HG02970 (cell line): Measurements from ENCODE around the gene HSD17B7.
"Not testable (repeated sequence)": the region's sequence is repeated elsewhere in the genome, so short reads cannot be mapped to it uniquely, and the experiment has no call there.

Source experiments
- ATAC-seq: cut with Tn5 transposase; IDR thresholded peaks from one replicate; pipeline ENCODE4 v1.9.1; 2021; ENCODE audit warnings: mild to moderate bottlenecking, moderate library complexity, moderate number of reproducible peaks; ENCODE audit not compliant: unreplicated experiment, low FRiP score

Gene HSD17B7

DNA sequence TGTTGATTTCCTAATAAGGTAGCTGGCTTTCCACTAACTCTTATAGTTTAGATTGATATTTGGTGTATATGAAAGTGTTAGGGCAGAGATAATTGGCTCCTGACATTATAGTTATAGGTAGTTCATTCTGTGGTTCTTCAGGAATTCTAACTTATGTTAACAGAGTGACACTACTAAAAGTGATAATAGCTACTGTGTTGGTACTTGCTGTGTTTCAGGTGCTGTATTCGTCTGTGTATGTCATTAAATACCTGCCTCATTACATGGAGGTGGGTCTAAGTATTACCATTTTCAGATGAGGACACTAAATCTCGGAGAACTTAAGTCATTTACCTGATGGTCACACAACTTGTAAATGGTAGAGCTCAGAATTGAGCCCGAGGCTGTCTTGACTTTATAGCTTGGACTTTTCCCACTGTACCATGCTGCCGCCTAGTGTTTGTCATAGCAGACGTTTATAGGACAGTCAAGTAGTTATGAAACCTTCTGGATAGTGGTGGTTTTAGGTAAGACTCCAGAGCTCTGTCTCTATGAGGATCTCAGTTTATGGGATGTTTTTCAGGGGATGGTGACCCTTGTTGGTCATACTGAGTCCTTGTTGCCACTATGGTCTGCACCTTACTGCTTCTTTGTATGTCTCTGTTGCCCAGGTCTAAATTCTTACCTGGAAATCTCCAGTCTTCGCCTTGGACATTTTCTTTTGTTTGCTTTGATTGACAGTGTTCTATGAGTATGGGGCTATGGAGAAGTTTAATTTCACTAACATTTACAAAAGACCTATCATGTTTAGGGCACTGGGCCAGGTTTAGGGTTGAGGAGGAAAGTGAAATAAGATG lies 9.7 kb downstream of the HSD17B7 start:
- not testable (repeated sequence) for ATAC-seq

DNA sequence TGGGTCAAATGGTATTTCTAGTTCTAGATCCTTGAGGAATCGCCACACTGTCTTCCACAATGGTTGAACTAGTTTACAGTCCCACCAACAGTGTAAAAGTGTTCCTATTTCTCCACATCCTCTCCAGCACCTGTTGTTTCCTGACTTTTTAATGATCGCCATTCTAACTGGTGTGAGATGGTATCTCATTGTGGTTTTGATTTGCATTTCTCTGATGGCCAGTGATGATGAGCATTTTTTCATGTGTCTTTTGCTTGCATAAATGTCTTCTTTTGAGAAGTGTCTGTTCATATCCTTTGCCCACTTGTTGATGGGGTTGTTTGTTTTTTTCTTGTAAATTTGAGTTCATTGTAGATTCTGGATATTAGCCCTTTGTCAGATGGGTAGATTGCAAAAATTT lies 17.0 kb downstream of the HSD17B7 start:
- ATAC-seq: not testable (repeated sequence)

DNA sequence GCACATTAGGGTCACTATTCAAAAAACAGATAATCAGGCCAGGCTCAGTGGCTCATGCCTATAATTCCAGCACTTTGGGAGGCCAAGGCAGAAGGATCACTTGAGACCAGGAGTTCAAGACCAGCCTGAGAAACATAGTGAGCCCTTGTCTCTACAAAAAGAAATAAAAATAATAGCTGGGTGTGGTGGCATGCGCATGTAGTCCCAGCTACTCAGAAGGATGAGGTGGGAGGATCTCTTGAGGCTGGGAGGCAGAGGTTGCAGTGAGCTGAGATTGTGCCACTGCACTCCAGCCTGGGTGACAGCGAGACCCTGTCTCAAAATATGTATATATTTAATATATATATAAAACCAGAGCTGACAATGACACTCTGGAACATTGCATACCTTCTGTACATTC lies 21.9 kb downstream of the HSD17B7 start:
- not testable (repeated sequence) for ATAC-seq

DNA sequence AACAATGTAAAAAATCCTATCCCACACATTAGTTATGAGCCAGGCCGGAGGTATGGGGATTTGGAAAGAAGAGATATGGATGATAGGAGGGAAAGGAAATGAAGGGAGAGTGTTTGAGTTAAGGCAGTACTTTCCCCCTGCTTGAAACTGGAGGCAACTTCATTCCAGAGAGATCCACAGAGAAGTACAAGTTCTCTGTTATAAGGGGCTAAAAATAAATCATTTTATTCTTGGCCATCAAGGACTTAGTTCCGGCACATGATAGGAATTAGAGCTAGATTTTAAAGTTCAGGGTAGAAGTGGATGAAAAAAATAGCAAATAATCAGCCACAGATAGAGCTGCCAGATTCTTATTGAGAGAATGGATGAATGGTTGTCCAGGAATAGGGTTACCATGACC lies 27.6 kb downstream of the HSD17B7 start:
- not testable (repeated sequence) for ATAC-seq

DNA sequence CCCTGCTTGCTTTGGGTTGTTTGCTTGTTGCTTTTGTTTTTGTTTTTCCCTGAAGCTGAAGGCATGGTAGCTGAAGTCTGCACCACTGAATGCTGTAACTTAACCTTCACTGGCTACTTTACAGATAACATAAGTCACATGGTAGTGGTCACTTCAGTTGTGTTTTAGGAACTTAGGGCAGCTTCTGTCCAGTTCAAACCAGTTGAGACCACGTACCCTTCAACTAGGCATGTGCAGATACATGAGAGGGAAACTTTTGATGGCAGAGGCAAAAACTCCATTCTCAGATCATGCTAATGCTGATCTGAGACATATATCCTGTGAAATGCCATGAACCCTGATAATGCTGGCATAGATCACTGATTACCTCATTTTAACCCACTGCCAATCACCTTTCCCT lies 28.2 kb downstream of the HSD17B7 start:
- not testable (repeated sequence) for ATAC-seq

DNA sequence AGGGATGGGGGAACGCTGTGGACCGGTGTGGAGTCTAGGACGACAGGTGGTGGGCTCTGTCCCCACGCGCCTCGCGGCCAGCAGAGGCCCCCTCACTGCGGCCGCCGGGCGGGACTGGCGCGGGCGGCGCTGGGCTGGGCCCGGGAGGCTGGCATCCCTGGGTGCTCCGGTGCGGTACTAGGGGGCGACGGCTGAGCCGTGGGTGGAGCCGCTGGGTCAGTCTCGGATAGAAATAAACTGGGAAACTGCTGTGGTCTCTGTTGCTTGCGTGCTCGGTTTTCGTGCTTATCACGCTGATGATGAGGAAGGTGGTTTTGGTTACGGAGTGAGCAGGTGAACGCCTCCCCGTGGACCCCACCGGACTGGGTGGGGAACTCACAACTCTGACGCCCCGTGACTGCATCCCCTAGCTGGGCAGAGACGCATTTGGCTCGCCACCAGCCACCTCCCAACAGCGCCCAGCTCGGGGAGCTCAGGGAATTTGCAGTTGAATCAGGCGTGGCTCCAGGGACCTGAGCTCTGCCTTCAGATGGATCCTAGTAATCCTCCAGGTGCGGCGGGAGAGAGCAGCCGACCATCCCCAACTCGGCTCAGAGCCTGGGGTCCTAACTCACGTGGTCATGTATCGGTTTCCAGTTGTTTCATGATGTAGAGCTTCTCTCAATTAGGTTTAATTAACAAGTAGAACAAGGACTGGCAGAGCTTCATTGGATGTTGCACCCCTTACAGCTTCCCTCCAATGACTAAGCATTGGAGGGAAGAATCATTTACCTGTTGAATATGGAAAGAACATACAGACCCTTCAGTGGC lies 32.1 kb downstream of the HSD17B7 start:
- ATAC-seq: no peak

DNA sequence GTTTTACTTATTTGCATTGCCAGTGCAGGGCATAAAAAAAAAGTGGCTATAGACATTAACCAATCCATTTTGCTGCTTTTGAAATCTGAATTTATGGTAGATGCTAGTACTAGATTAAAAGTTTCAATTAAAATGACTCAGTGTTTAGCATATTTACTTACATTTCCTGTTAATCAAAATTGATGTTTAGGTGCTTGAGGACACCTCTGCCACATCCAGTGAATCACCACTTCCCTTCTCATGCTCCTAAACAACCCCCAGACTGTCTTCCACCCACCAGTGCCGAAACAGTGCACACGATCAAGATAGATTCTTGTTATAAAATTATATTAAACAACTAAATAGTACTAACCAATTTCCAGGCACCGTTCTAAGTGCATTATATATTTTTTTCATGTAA lies 32.7 kb downstream of the HSD17B7 start:
- ATAC-seq: no peak

DNA sequence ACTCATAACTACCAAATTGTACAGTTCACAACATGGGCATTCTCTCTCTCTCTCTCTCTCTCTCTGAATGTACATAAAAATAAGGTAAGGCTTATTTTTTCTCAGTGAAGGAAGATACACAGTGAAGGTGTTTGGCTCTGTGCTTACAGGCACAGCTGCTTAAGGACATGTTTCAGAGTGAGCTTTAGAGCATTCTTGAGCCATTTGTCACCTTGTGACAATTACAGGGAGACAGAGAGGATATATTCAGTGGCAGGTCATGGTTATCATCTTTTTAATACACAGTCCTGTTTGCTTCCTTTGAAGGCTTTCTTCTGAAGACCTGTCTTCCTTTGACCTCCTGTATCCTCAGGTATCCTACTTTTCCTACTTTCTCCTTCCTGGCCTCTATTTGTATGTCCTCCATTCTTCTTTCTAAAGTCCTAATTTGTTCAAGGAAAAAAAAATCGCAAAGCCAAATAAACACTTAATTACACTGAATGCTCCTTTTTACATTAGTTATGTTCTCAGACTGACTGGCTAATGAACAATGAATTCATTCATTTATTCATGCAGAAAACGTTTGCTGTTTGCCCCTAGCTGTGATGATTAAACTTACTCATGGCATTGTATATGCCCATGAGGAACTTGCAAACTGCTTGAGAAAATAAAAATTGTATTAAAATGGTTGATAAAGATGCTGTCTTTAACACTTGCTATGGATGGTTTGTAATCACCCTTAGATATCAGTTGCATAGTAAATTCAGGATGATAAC lies 33.4 kb downstream of the HSD17B7 start:
- ATAC-seq: no peak

DNA sequence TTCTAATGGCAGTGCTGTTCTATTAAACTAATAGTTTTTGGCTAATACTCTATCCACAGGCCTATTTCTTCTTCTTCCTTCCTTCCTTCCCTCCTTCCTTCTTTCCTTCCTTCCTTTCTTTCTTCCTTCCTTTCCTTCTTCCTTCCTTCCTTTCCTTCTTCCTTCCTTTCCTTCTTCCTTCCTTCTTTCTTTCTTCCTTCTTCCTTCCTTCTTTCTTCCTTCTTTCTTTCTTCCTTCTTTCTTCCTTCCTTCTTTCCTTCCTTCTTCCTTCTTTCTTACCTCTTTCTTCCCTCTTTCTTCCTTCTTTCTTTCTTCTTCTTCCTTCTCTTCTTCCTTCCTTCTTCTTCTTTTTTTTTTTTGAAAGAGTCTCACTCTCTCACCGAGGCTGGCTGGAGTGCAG lies 38.8 kb downstream of the HSD17B7 start:
- no peak for ATAC-seq

DNA sequence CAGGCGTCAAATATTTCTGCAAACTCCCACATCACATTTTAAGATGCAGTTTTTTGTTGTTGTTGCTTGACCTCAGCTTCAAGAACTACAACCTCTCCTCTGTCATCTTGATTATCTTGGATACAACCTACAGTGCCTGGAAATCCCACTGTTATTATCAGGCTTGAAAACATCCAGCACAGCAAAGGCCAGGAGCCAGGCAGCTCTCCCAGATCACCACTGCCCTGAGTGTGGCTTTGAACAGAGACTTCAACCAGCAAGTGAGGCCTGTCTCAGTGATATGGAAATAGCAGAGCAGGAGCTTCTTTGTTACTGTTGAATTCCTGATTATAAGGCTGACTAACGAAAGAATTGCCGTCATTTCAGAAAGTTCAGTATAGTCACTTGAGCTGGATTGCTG lies 42.0 kb downstream of the HSD17B7 start:
- ATAC-seq: no peak

DNA sequence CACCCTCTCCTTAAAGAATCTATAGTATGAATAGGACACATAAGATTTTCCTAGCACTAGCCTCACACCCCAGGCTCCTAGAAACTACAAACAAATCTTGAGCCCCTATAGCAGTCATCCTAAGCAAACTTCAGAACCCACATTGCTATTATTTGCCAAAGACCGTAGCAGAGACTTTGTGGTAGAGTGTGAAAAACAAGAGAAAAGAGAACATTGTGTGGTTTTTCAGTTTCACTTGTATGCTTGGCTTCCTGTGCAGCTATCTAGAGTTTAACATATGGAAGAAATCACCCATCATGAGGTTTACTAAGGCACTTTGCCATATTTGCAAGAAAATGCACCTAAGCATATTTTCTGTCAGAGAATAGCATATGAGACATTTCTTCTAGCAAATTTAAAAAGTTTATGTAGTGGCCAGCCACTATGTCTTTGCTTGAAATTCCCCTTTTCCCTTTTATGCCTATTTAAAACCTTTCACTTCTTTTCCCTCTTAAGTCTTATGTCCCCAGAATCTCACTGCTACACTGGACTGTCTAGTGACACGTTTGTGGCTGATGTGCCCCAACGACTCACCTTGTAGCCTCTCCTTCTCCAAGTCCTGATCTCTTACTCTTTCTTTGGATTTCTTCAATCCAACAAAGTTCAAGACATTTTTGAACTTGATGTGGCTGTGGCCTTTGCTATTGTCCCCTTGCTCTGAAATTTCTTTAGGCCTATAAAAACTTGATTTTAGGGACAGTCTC lies 44.8 kb downstream of the HSD17B7 start:
- ATAC-seq: no peak

DNA sequence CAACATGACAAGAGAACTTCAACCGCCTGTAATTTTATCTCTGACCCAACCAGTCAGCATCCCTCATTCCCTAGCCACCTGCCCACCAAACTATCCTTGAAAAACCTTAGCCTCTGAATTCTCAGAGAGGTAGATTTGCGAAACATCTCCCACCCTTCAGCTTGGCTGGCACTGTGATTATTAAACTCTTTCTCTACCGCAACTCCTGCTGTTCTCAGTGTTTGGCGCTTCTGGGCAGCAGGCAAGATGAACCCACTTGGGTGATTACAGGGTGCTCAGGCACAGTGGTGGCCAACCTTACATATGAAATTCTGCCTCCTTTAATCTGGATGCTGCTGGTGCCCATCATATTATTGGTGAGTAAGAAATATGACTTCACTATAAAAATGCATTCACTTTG lies 48.4 kb downstream of the HSD17B7 start:
- ATAC-seq: no peak

DNA sequence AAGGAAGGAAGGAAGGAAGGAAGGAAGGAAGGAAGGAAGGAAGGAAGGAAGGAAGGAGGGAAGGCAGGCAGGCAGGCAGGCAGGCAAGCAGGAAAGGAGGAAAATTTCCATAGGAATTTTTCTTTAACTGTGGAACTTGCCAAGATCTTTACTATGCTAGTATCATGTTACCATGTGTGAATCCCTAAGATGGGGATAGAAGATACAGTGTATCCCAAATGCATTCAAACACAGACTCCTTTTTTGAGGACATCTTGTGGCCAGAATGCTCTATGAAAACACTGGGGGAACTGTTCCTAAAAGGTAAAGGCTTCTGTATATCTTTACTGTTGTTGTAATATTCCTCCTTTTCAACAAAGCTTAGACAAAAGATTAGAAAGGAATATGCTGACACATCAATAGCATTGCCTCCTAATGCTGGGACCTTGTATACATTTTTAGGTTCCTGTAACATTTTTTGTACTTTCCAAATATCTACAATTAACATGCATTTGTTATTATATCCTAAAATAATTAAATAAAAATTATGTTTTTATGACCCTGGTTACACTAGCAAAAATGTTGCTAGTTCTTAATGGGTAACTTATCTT lies 49.8 kb downstream of the HSD17B7 start:
- ATAC-seq: no peak

DNA sequence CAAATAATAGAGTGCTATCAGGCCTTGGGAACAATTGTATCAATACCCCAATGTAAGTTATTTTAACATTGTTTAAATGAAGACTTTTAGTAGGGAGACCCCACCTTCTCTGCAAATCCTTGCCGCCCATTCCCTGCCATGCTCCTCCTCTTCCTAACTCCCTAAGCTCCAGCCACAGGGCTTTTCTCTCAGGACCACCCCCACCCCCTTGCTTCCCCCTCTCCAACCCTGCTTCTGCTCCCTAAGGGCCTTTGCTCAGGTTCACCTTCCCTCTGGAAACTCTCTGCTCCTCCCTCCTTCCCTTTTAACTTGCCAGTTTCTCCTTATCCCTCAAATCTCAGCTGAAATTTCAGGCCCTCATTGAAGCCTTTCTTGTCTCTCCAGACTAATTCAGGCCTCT lies 53.7 kb downstream of the HSD17B7 start:
- ATAC-seq: no peak

DNA sequence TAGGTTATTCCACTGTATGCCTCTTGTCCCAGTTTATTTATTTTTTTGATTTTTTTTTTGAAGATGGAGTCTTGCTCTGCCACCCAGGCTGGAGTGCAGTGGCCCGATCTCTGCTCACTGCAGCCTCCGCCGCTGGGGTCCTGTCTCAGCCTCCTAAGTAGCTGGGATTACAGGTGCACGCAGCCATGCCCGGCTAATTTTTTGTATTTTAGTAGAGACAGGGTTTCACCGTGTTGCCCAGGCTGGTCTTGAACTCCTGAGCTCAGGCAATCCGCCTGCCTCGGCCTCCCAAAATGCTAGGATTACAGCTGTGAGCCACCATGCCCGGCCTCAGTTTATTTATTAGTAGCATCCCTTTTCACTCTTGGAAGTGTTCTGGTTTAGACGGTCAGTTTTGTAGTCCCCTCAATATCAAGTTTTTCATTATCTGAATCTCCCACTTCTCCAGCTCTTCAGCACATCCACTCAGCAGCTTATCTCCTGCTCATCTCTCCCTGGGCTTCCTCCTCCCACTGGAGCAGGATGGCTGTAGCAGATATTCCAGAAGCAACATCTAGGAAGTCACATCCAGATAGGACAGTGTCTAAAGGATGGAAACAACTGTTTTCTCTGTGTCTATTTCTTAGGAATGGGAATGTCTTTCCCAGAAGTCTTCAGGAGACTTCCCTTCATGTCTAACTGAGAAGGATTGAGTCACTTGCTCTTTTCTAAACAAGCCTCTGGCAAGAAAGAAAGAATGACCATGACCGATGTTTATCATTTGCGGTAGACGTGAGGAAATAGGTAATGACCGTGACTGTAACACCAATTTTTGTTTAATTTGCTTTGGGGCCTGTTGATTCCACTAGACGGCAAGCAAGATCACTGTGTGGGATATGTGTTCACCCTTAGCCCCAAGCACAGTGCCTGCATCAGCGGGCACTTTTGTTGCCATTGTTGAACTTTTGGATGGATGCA lies 56.0 kb downstream of the HSD17B7 start:
- ATAC-seq: no peak

DNA sequence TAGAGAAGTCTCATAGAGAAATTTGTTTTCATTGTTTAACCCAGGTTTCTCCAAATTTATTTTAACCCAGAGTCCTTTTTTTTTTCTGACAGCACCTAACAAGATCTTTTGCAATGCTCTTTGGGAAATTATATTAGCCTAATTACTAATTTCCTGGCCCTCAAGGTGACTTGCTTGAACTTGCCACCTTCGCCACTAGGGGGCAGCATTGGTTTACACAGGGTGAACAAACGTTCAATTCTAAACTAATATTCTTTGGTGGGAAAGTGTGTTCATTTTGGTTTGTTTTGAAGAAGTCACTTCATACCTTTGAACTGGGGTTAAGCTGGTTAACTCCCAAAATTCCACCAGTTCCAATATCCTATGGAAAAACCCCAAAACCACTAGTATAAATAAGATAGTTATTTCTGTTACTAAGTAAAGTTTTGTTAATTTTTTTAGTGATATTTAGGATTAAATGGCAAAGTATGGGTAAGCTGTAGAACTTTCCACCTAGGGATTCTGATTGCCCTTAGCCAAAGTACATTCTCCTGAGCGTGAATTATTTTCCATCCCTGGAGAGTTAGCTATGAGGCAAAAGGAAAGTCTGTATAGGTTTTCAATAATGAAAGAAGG lies 57.4 kb downstream of the HSD17B7 start:
- no peak for ATAC-seq

DNA sequence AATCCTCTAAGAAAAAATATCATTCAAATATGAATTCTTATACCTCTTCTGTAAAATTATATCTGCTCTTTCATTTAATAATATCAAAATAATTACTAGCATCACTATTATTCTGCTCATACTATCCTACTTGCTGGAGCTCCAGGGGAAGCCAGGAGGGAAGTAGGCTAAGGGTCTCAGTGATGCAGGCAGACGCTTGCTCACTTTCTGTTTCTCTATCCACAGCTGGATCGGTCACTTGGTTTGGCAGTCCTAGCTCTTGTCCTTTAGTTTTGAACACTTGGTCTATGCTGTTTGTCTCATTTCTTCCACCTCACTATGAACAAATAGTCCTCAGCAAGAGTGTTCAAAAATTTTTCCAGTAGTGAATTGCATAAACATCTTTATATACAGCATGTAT lies 59.2 kb downstream of the HSD17B7 start:
- no peak for ATAC-seq

DNA sequence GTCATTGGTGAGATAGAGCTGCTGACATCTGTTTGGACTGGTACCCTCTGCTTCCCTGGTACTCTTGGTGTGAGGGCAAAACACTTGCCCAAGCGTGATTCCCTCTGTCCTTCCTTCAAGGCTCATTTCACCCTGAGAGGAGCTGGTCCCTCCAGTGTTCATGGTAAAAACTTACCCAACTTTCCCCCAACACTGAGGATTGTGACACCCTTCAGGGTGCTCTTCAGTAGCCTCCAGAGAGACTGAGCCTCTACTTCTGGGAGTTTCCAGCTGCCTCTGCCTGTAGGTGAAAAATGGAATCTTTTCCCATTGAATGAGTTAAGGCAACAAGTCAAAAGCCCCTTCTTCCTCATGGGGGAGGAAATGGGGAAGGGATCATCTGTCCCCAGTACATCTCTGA lies 60.8 kb downstream of the HSD17B7 start:
- ATAC-seq: no peak
